HG02840 (cell line): ENCODE measurements around the gene KRT86.
"Not testable (repeated sequence)": the region's sequence is repeated elsewhere in the genome, so short reads cannot be mapped to it uniquely, and the experiment has no call there.

ENCODE experiments used
- ATAC-seq: cut with Tn5 transposase; IDR thresholded peaks from one replicate; pipeline ENCODE4 v1.9.1; 2021; ENCODE audit warnings: mild to moderate bottlenecking, moderate library complexity, moderate number of reproducible peaks; ENCODE audit not compliant: unreplicated experiment, low FRiP score

The KRT86 gene

DNA sequence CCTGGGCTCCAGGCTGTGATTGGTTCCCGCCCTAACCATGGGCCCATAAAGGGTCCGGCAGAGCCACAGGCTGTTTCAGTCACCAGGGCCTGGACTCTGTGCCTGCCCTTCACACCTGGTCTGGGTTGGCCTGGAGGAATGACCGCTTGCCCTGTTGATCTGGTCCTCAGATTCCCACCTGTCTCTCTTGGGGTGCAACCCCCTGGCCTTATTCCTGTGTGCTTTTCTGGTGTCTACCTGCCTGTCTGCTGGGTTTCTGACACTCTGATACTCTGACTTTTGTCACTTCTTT, 49.7 kb downstream of the KRT86 start:
- no peak for ATAC-seq

DNA sequence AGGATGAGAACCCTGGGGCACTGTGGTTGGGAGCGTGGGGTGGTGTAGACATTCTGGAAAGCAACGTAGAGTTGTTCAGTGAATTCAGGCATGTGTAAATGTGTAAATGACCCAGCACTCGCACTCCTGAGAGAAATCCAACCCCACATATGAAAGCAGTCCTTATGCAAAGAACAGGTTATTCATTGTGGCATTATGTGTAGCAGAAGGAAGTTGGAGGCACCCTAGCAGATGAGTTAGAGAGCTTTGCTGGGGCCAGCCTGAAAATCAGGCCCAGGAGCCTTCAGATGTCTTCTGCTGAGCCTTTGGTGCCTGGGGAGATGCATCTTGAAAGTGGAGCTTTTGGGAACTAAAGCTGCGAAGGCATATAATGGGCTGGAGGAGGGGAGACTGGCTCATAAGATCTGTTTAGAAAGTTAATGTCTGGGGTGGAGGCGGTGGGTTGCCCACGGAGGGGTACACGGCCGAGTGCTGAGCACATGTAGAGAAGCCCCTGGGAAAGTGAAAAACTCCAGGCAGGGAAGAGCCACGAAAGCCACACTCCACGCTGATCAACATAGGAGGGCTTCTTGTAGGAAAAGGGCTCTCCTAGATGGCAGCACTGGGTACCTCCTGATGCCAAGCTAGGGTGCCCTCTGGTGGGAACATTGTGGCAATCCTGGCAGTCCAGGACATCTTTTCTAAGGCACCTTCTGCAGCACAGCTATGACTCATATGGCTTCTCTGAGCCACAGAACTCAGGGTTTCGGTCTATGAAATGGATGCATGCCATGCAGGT, 52.8 kb downstream of the KRT86 start:
- no peak for ATAC-seq

DNA sequence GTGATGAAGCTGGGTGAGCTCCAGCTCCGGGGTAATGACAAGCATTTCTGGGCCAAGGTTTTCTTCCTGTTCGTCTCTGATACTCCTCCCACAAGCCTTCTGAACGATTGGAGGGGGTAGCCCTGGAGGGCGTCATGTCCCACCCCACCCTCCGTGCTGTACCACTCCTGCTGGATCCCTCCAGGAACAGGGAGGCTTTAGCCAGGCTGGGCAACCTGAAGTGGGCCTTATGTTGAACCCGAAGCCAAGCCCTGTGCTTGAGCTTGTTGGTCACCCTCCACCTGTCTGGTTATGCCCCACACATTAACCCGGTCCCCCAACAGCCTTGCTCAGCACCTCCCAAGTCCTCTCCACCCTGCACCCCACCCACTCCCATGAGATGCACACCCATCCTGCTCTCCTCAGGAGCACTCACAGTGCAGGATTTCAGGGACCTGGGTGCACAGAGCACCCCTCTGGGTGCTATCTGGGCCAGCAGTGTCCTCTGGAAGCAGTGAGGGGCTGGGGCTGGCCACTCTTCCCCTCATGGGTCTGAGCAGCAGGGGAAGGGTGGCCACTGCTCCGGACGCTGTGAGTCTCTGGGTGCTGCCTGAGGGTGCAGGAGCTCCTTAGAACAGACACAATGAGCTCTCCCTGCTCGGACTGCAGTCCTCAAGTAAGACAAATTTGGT, 53.5 kb downstream of the KRT86 start:
- no peak for ATAC-seq

DNA sequence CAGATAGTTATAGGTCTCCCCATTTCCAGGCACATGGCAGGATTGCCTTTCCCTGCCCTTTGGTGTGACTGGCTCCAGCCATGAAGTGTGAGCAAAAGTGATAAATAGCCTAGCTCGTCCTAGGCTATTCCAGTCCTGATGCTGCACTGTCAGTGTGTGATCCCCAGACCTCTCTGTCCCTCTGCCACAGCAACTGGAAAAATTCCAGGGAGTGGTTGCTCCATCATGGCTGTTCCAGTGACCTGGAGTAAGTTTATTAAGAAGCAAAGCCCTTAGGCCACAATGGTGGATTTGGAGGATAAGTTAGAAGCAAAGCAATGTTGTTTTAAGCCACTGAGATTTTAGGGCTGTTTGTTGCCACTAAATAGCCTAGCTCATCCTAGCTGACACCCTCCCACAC, 56.6 kb downstream of the KRT86 start:
- no peak for ATAC-seq

DNA sequence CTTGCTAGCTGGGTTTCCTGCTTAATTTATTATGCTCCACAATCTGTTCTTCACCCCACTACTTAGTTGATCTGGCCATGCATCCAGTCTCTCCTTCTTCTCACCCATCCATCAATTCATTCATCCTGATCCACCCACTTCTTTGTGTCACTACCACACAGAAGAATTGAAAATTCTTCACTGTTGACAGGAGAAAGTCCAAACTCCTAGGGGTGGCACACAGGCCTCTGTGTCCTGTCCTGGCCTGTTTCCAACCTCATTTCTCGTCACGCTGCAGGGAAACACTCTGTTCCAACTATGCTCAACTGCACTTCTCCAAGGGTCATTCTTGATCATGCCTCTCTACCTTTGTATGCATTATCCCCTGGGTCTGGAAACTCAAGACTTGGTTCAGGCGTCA, 57.4 kb downstream of the KRT86 start:
- no peak for ATAC-seq

DNA sequence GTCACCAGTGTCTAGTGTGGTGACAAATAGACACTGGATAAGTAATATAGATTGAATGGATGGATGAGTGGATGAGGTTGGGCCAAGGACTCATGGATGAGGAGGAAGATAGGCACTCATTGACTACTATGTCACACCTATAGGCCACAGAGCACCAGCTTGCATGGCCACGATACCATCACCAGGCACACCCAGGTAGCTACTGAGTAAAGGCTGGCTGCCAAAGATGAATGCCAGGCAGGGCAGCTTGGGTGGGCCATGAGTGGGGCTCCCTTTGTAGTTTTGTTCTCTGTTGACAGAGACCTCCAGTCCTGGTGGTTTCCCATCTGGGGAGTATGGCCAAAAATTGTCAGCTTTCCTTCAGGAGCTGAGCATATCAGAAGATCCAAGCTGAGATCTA, 57.9 kb downstream of the KRT86 start:
- ATAC-seq, result no peak

DNA sequence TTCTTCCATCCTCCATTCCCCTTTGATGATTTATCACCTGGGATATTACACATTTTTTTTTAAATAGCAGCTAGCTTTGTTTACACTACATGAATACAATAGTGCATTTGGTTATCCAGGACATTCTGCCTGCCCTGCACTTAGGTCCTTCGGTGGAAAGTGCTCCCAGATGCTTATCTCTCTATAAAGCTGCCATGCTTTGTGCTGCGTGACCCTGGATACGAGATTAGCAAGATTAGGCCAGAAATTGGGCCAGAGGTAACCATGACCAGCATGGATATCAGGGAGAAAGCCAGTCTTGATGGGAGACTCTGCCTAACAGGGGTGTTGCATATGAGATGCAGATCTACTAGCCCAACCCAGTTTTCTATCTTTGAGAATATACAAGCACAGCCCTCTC, 58.9 kb downstream of the KRT86 start:
- ATAC-seq, result no peak

DNA sequence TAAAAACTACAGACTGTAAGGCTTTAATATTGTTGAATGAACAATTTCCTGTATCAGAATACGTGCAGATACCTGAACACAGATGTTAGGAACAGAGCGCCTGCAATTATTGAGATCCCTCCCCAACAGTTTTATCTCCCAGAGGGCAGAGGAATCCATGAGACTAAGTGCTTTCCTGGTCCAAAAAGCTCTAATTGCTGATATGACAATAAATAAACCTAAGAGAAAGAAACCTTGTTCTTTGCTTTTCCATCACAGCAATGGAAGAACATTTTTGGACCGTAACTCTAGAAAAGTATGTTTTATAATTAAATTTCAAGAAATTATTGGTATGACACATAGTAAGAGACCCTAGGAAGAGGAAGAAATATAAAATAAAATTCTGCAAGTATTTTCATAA, 59.7 kb downstream of the KRT86 start:
- ATAC-seq, result no peak

DNA sequence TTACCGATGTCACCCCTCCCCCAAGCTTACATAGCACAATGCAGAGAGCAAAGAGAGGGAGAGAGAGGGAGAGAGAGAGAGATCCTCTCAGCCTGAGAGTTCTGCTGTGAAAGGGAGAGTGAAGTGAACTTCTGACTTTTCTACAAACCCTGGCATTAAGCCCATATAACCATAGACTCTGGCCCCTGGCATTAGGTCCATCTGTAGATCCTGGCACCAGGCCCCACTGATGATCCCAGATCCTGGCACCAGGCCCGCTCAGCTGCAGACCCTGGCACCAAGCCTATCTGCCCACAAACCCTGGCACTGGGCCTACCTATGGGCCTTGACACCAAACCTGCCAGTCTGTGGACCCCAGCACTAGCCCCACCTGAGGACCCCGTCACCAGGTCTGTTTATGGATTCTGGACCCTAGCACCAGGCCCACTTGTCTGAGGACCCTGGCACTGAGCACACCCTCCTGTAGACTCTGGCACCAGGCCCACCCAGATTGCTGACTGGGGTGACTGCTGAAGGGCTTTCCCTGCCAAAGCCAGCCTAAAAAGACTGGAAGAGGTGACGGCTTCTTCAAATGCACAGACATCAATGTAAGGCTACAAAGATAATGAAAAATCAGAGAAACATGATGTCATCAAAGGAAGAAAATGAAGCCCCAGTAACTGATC, 61.3 kb downstream of the KRT86 start:
- ATAC-seq, result no peak

DNA sequence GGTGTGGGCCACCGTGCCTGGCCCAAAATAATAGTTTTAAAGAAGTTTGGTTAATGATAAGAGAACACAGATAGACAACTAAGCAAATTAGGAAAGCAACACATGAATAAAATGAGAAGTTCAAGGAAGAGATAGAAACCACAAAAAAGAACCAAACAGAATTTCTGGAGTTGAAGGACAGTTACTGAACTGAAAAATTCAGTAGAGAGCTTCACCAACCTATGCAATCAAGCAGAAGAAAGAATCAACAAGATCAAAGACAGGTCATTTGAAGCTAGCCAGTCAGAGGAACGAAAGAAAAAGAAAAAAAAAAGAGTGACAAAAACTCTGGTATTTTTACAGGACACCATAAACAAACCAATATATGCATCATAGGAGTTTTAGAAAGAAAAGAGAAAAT, 62.2 kb downstream of the KRT86 start:
- no peak for ATAC-seq

DNA sequence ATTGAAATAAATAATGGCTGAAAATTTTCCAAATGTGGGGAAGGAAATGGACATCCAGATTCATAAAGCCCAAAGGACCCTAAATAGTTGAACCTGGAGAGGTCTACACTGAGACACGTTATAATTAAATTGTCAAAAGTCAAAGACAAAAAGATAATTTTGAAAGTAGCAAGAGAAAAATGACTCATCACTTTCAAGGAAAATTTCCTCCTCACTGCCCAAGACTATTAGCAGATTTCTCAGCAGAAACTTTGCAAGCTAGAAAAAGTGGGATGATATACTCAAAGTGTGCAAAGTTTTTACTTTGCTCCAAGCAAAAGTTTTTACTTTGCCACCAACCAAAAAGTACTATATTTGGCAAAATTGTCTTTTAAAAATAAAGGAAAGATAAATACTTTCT, 62.6 kb downstream of the KRT86 start:
- no peak for ATAC-seq

DNA sequence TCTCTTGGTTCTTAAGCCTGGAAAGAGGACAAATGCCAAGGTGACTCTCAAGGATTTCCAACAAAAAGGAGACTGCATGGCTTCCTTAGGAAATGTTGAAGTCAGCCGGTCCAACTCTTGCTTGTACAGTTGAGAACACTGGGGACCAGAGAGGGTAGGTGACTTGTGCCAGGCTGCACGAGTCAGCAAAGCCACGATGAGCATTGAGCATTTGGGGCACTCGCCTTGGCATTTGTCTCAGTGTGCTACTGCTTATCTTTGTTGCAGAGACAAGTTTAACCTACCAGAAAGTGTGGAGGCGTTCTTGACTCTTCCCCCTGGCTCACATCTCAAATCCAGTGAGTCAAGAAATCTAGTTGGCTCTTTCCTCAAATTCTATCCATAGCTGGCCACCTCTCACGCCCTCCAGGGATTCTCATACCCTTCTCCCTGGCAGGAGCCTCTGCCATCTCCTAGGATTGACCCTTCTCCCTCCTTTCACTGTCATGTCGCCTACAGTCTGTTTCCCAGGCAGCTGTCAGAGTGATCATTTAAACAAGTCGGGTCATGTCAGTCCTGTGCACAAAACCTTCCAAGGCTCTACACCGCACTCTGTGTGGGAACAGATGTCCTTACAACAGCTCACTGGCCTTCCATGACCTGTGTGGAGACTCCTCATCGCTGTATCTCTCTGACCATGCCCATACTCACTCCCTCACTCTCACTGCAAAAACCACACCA, 64.0 kb downstream of the KRT86 start:
- no peak for ATAC-seq

DNA sequence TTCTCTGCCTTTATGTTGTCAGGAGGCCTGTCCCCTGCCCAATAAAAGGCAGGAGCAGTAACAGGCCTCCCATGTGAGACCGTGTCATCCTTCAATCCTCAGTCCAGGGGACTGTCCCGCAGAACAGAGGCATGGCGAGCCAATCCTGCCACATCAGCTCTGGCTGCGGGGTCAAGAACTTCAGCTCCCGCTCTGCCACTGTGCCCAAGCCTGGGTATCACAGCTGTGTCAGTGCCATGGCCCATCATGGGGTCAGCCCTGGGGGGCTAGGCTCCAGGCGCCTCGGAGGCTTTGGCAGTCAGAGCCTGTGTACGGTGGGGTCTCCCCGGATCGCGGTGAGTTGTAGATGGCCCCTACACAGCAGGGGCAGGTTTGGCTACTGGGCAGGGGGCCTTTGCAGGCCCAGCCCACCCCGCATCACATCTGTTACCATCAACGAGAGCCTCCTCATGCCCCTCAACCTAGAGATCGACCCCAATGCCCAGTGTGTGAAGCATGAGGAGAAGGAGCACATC, 66.7 kb downstream of the KRT86 start:
- ATAC-seq, result no peak

DNA sequence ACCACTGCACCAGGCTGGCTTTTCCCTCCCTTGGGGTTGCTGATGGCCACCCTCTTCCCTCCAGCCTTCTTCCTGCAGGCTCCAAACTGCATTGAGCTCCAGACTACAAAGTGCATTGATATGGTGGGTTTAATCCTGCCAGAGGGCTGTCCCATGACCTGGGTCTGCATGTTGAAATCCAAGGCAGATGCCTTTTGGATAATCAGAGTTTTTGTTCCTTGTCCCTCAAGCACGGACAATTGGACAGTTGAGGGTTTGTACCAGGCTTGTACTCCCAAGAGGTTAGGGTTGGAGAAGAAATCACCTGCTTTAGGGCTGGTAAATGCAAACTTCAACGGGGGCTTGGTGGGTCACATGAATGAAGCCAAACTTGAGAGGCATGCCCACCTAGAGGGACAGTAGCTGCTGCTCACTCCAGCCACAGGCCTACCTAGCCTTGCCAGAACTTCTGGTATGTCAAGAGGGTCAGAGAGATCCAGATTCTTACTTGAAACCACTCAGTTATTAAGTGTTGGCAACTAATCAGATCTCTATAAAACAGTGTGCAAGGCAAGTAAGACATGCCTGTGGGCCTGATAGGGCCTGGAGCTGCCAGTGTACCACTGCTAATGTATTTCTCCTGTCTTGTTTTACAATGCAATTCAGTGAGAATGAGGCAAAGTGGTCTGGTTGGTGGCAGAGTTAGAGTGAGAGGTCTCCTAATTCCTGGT, 68.5 kb downstream of the KRT86 start:
- ATAC-seq, result no peak

DNA sequence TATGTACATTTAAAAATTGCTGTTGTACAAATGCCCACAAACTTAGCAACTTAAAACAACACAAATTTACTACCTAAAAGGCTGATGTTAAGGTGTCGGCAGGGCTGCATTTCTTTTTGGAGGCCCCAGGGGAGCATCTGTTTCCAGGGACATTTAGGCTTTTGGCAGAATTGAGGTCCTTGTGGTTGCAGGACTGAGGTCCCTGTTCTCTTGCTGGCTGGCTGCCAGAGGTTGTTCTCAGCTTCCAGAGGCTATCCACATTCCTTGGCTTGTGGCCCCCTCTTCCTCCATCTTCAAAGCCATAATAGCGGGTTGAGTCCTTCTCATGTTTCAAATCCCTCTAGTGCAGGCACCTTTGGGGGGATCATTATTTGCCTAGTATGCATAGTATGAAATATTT, 69.1 kb downstream of the KRT86 start:
- no peak for ATAC-seq

DNA sequence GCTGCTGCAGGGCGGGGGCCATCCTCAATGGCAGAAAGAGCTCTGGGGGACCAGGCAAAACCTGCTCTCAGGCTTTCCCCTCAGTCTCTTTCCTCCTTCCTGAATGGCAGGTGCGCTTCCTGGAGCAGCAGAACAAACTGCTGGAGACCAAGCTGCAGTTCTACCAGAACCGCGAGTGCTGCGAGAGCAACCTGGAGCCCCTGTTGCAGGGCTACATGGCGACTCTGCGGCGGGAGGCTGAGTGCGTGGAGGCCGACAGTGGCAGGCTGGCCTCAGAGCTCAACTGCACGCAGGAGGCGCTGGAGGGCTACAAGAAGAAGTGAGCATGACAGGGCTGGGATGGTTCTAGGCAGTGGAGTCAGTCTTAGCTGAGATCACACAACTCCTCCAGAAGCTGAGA, 69.7 kb downstream of the KRT86 start:
- no peak for ATAC-seq

DNA sequence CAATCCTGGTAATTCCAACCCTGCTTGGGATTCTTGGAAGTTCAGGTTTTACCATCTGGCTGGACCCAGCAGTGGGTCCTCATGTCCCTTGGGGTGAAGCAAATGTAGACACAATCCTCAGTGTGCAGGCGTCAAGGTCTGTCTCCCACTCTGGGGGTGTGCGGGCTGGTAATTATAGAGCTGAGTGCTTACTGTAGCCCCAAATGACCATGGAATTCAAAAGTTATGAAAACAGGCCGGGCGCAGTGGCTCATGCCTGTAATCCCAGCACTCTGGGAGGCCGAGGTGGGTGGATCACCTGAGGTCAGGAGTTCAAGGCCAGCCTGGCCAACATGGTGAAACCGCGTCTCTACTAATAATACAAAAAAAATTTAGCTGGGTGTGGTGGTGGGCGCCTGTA, 70.6 kb downstream of the KRT86 start:
- ATAC-seq, result not testable (repeated sequence)

DNA sequence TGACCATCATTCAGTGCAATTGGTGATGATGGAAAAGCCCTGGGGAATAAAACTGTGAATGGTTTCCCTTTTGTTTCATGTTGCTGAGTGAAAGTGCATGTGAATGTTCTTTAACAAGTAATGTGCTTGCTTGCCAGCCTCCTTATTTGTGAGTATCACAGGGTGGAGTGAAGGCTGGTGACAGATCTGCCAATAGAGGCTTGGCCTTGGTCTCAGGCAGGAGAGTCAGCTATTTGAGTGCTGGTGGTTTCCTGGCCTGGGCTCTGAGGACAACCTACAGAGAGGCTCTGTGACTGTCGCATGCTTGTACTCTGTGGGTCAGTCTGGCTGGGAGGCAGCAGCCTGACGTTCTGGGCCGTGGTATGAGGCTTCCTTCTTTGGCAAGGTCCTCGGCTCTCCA, 72.1 kb downstream of the KRT86 start:
- ATAC-seq, result no peak

DNA sequence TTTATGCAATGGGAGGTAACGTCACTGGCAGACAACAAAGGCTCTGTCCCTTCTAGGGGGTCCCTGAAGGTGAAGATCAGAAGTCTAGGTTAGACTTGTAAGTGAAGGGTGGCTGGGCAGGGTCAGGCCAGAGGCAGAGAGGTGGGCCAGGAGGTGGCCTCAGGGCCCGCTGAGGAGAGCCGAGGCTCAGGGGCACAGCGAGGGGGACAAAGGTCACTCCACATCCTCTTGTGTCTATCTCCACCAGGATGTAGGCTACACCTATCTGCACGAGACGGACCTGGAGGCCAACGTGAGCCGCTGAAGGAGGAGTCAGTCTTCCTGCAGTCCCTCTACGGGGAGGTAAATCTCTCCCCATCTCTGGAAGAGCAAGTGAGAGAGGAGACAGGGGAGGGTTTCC, 72.6 kb downstream of the KRT86 start:
- no peak for ATAC-seq
